ENCODE measurements around the gene MYO10.

GRCh38 chr5:16675806-16676205, 260.3 kb downstream of the MYO10 start:
- TF ChIP-seq CTCF (IDR thresholded peaks at IDR 0.05) (no peak), GABPB1 (CRISPR knock-in tag; IDR thresholded peaks at IDR 0.05) (no peak), ZNF263 (CRISPR knock-in tag; IDR thresholded peaks at IDR 0.05; ENCODE audit: low read depth) (no peak), ARID4B (CRISPR knock-in tag; IDR thresholded peaks at IDR 0.05; ENCODE audit: borderline replicate concordance) (no peak), ELF4 (CRISPR knock-in tag; IDR thresholded peaks at IDR 0.05; ENCODE audit: low read depth) (no peak), FOXP4 (CRISPR knock-in tag; IDR thresholded peaks at IDR 0.05) (no peak), USF1 (CRISPR knock-in tag; IDR thresholded peaks at IDR 0.05) (no peak), TP53 (CRISPR knock-in tag; IDR thresholded peaks at IDR 0.05) (no peak)
